GM23248 (cell line): Measurements from ENCODE around the gene ASH1L.

Experiments used
- EZH2 ChIP-seq: fragments of 200-600 bp; sonication (generic); IDR thresholded peaks from 2 replicates; pipeline ENCODE4 v1.6.1; 2018; ENCODE audit warnings: antibody characterized with exemption, mild to moderate bottlenecking; ENCODE audit not compliant: insufficient read depth, poor library complexity, severe bottlenecking
- EZH2phosphoT487 ChIP-seq: fragments of 200-600 bp; sonication (generic); IDR thresholded peaks from 2 replicates; pipeline ENCODE4 v1.6.1; 2018; ENCODE audit warnings: antibody characterized with exemption, moderate library complexity, mild to moderate bottlenecking, low read depth; ENCODE audit not compliant: insufficient read depth

GRCh38 chr1:155325603-155325893 is 237.1 kb downstream of the ASH1L start:
- TF ChIP-seq EZH2 = no peak
- no peak for TF ChIP-seq EZH2phosphoT487
